Mesodermal cell (in vitro differentiated cells): Measurements from ENCODE around the gene TP53I11.

Experiments used
- H3K27ac ChIP-seq: 2 replicates; pipeline ENCODE4 v1.7.0; 2013; ENCODE audit warnings: mild to moderate bottlenecking, low read depth, low read length, moderate library complexity; ENCODE audit not compliant: severe bottlenecking
- H3K36me3 ChIP-seq: 2 replicates; pipeline ENCODE4 v1.7.1; 2013; ENCODE audit warnings: mild to moderate bottlenecking, low read length, moderate library complexity; ENCODE audit not compliant: control insufficient read depth, insufficient read depth
- H3K4me1 ChIP-seq: one replicate; pipeline ENCODE4 v1.7.1; 2013; ENCODE audit warnings: mild to moderate bottlenecking, low read length; ENCODE audit not compliant: insufficient read depth, control insufficient read depth, poor library complexity, severe bottlenecking
- H3K4me3 ChIP-seq: 2 replicates; pipeline ENCODE4 v1.7.0; 2013; ENCODE audit warnings: low read length, control low read depth, mild to moderate bottlenecking; ENCODE audit not compliant: insufficient read depth, poor library complexity, severe bottlenecking; ENCODE audit errors: extremely low read depth
- H3K9me3 ChIP-seq: 2 replicates; pipeline ENCODE4 v1.7.1; 2013; ENCODE audit warnings: mild to moderate bottlenecking, low read length, moderate library complexity; ENCODE audit not compliant: control insufficient read depth
- WGBS, 2 experiments: methylation state at CpG; one replicate each; pipeline ENCODE4 v1.1.5; 2013; ENCODE audit warnings: missing lambda C conversion rate in 2 of 2; ENCODE audit not compliant: insufficient coverage in 2 of 2; 5-methylcytosine and 5-hydroxymethylcytosine counted together

TP53I11 gene

GRCh38 chr11:44967930-44968496 is 17.3 kb upstream of the TP53I11 start:
- Histone ChIP-seq H3K9me3 (no peaks in the 10 kb centered on the region), H3K27ac (no peak overlapping the region), H3K36me3 (no peaks in the 10 kb centered on the region), H3K4me3 (no peak overlapping the region), H3K4me1 (peaks cover 6% of the 10 kb centered on the region)
- 77 to 81% methylated on average over 2 to 3 of the region's 3 CpGs for WGBS, 2 experiments

- no peaks in the 10 kb centered on the region for H3K9me3 ChIP-seq
- H3K4me3 ChIP-seq, result no peak overlapping the region
- peaks cover 3% of the 10 kb centered on the region for H3K4me1 ChIP-seq
- no peaks in the 10 kb centered on the region for H3K36me3 ChIP-seq
- no peak overlapping the region for H3K27ac ChIP-seq
- WGBS, 2 experiments, result 91 to 100% methylated on average over 4 of the region's 6 CpGs
Measured at GRCh38 chr11:44966694-44967093, 16.0 kb upstream of the TP53I11 start.

GRCh38 chr11:44964526-44965209 is 14.0 kb upstream of the TP53I11 start:
- 68 to 74% methylated on average over 5 to 8 of the region's 9 CpGs for whole genome bisulfite sequencing, 2 experiments

GRCh38 chr11:44963948-44964347 is 13.3 kb upstream of the TP53I11 start:
- H3K9me3 ChIP-seq, result no peaks in the 10 kb centered on the region
- H3K36me3 ChIP-seq, result no peaks in the 10 kb centered on the region
- peaks cover 13% of the 10 kb centered on the region for H3K4me1 ChIP-seq
- 92 to 98% methylated on average over 4 to 5 of the region's 5 CpGs for WGBS, 2 experiments
- no peak overlapping the region for H3K27ac ChIP-seq
- H3K4me3 ChIP-seq, result no peak overlapping the region

More at GRCh38 chr11:44964526-44965209, 14.0 kb upstream of the TP53I11 start:
- no peak overlapping the region for H3K27ac ChIP-seq
- H3K9me3 ChIP-seq, result no peaks in the 10 kb centered on the region
- peaks cover 10% of the 10 kb centered on the region for H3K4me1 ChIP-seq
- H3K36me3 ChIP-seq, result no peaks in the 10 kb centered on the region
- no peak overlapping the region for H3K4me3 ChIP-seq

- Histone ChIP-seq H3K36me3 (no peaks in the 10 kb centered on the region), H3K27ac (no peak overlapping the region), H3K9me3 (no peaks in the 10 kb centered on the region), H3K4me1 (peaks cover 17% of the 10 kb centered on the region), H3K4me3 (no peak overlapping the region)
- 55 to 72% methylated on average over 4 to 7 of the region's 7 CpGs for WGBS, 2 experiments
Measured at GRCh38 chr11:44963136-44963535, 12.5 kb upstream of the TP53I11 start.

GRCh38 chr11:44962464-44962863 is 11.8 kb upstream of the TP53I11 start:
- Histone ChIP-seq H3K9me3 (no peaks in the 10 kb centered on the region), H3K36me3 (no peaks in the 10 kb centered on the region), H3K27ac (no peak overlapping the region), H3K4me1 (peaks cover 21% of the 10 kb centered on the region), H3K4me3 (no peak overlapping the region)
- WGBS, 2 experiments, result 69 to 72% methylated on average over 2 of the region's 3 CpGs

- Histone ChIP-seq H3K4me3 (no peak overlapping the region), H3K36me3 (no peaks in the 10 kb centered on the region), H3K4me1 (peaks cover 42% of the 10 kb centered on the region), H3K27ac (no peak overlapping the region), H3K9me3 (no peaks in the 10 kb centered on the region)
- WGBS, 2 experiments, result 15 to 27% methylated on average over 4 of the region's 7 CpGs
Measured at GRCh38 chr11:44960200-44960845, 9.6 kb upstream of the TP53I11 start.

- no peaks in the 10 kb centered on the region for H3K36me3 ChIP-seq
- WGBS, 2 experiments, result 94% methylated on average over 2 of the region's 3 CpGs
- H3K27ac ChIP-seq, result no peak overlapping the region
- no peak overlapping the region for H3K4me3 ChIP-seq
- no peaks in the 10 kb centered on the region for H3K9me3 ChIP-seq
- H3K4me1 ChIP-seq, result peaks cover 51% of the 10 kb centered on the region
Measured at GRCh38 chr11:44959064-44959463, 8.4 kb upstream of the TP53I11 start.

GRCh38 chr11:44957776-44958564 is 7.3 kb upstream of the TP53I11 start:
- 64 to 71% methylated on average over 4 to 5 of the region's 8 CpGs for WGBS, 2 experiments
- no peaks in the 10 kb centered on the region for H3K36me3 ChIP-seq
- no peak overlapping the region for H3K4me3 ChIP-seq
- no peak overlapping the region for H3K27ac ChIP-seq
- no peaks in the 10 kb centered on the region for H3K9me3 ChIP-seq
- H3K4me1 ChIP-seq, result peaks cover 61% of the 10 kb centered on the region

- Histone ChIP-seq H3K4me1 (peaks cover 70% of the 10 kb centered on the region), H3K9me3 (no peaks in the 10 kb centered on the region), H3K27ac (peak overlapping the region; percentile 23), H3K4me3 (no peak overlapping the region), H3K36me3 (no peaks in the 10 kb centered on the region)
- 12 to 14% methylated on average over 26 to 28 of the region's 35 CpGs for WGBS, 2 experiments
Measured at GRCh38 chr11:44957040-44957515, 6.4 kb upstream of the TP53I11 start.
